Measurements from ENCODE around the gene CDK6.

CDK6 gene

GRCh38 chr7:92714767-92715166, 121.6 kb downstream of the CDK6 start:
- DNase-seq (ENCODE audit: low read depth, low spot score), result peak; percentile 87

DNA sequence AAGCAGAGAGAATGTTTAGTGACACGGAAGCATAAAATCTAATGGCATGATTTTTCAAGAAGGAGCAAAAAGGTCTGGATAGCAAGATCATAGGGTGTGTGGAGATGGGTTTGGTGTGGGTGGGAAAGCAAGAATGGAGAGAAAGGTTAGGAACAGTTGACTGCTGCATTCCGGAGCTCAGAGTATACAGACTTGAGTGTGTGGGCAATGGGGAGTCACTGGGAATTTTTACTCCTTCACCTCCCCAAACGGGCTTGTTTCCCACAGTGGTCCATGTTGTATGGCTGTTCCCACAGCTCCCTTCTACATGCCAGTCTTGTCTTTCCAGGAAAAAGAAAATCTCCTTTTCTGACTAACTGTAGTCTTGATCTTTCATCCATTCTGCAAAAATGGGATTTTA, 122.1 kb downstream of the CDK6 start:
- DNase-seq (ENCODE audit: low read depth, low spot score), result peak; percentile 53

- DNase-seq (ENCODE audit: low read depth, low spot score), result no peak
Measured at GRCh38 chr7:92709912-92710311, 126.5 kb downstream of the CDK6 start.

- DNase-seq (ENCODE audit: low read depth, low spot score), result no peak
Measured at GRCh38 chr7:92709150-92709549, 127.2 kb downstream of the CDK6 start.

DNA sequence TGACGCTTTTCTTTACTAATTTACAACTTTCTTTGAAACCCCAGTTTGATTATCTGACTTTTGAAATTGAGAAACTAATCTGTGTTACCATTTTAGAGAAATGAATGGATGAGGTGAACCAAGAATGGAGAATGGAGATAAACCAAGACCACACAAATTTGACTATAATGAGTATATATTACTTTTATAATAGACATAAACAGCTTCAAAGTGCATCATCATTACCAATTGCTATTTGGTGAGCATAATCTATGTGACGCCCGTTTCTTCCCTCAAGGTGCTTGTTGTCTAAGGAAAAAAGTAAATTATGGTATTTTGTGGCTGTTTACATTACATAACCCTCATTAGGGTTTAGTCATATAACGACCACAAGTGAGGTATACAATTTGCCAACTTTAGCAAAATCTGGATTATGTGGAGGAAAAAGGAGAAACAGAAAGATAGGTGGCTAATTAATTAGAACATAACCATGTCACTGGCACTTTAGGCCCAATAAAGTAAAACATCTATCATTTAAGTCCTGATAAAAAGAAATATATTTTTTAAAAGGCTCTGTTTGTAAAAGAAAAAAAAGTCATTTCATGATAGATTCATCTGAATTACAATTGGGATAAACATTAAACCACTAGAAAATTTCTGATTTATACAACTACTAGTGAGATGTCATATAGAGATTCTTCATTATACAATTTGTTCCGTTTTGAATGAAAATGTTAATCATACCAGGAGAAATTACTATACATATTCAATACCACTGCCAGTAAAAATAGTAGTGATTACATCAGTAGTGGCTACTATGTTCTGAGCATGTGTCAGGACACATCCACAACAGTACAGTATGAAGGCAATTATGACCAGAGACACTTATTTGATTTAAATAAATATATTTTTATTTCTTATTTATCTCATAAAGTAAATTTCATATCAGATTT, 128.0 kb downstream of the CDK6 start:
- no peak for DNase-seq (ENCODE audit: low read depth, low spot score)

DNA sequence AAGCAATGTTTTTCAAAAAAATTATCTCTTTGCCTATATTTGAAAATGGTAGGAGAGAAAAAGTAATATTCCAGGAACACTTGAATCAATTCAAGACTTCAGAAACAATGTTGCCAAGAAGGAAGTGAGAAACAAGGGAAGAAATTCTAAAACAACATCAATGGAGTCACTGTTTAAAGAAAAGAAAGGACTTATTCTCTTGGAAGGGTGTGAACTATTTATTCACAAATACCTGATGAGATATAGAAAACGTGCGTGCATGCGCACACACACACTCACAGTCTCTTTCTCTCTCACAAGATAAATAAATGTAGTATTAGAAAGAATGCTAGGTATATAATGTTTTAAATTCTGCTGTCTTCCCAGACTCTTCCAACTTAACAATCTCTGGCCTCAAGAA, 128.9 kb downstream of the CDK6 start:
- DNase-seq (ENCODE audit: low read depth, low spot score), result no peak

DNA sequence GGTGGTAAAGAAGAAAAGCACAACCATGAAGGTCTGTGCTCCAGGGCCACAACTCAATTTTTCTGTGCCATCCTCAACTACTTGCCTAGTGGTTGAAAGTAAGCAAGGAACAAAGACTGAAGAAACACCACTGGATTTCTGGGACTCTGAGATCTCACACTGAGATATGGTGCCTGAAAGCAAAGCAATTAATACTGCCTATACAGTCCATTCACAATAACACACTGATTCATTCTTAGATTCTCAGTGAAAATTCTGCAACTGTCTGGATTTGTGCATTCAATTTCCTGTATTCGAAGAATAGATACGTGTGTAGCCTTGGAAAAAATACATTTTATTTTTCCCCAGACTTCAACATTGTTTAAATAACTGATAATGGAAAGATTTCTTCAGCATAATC, 129.8 kb downstream of the CDK6 start:
- DNase-seq (ENCODE audit: low read depth, low spot score), result no peak

GRCh38 chr7:92705831-92706230, 130.5 kb downstream of the CDK6 start:
- DNase-seq (ENCODE audit: low read depth, low spot score), result no peak

DNA sequence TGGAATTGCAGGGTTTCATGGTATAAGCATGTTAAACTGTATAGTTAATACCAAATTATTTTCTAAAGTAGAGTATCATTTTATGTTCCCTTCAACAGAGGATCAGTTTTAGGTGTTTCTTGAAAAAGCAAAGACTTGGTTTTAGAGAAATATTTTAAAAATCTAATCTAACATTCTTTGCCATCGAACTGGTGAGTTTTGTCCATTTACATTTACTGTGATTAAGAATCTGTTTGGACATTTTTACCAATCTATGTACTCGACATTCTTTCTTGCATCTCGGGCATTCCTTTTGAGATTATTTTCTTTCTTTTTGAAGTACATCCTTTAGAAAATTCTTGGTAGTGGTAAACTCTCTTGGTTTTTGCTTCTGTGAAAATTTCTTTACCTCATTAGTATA, 131.5 kb downstream of the CDK6 start:
- no peak for DNase-seq (ENCODE audit: low read depth, low spot score)

GRCh38 chr7:92702535-92702934, 133.8 kb downstream of the CDK6 start:
- no peak for DNase-seq (ENCODE audit: low read depth, low spot score)

DNA sequence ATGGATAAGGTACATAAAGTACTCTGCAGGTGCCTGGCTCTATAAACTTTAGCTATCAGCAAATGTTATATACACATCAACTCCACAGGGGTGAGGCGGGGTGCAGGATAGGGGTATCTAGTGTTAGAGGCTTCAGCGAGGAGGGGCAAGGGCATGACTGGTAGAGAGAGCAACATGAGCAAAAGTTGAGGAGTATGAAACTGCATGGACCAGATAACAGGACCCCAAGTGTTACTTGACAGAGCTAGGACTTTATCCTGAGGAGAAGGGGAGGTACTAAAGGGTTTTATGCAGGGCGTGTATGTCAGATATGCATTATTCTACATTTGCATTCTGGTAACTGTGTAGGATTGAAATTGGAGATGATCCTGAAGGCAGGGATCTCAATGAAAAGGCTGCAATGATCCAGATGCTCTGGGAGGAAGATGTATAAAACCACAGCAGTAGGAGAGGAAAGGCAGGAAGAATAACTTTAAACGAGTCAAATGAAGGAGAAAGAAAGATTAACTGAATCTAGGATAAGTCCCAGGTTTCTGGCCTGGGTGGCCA, 136.3 kb downstream of the CDK6 start:
- DNase-seq (ENCODE audit: low read depth, low spot score), result no peak

DNA sequence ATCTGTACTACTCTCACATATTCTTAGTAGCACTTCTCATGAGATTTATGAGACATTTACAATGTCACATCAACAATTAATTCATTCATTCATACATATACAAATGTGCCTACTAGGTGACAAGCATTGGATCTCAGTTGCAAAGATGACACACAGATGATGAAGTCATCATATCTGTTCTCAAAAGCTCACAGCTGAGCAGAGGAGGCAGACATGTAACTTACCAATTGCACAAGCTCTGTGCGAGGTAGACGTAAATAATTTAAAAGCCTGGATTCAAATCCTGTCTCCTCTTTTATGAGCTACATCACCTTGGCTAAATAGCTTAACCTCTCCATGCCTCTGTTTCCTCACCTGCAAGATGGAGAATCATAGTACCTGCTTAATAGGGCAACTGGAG, 136.8 kb downstream of the CDK6 start:
- DNase-seq (ENCODE audit: low read depth, low spot score), result no peak

DNA sequence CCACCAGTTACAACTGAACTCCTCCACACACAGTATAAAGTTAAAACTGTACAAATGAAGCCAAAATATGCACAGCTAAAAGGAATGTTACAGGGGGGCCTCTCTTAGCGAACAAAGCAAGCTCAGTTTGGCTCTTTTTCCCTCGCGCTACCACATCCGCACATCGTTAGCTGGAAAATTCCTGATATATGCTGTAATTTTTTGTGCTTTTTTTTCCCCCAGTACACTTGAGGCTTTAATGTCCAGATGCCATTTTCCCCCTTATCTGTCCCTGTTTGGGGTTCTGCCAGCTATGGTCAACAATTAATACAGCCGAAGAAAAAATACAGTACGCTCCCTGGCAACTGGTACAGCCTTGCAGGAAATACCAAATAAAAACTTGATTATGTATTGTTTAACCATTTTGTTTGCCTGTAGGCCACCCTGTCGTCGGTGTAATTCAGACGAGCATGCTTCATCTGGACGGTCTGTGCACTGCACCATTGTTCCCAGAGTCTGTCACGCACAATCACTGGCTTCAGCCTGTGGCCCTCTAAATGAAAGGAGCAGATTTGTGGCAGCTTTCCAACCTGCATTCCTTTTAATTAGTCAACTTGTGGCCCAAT, 138.0 kb downstream of the CDK6 start:
- peak; percentile 96 for DNase-seq (ENCODE audit: low read depth, low spot score)

DNA sequence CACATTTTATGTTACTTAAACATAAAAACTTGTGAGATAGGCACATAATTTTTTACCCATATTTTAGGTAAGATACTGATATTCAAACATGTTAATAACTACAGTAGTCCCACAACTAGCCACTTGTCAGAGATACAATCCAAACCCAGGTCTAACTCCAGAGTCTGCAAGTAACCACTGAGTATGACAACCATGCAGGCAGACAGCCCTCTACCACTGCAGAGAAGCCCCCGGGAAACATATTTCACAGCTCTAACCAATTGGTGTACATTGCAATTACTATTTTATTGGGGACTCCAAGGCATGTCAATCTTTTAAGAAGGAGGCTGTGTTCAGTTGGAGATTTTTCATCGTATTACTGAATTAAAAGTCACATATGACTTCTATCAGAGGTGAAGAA, 139.0 kb downstream of the CDK6 start:
- peak; percentile 45 for DNase-seq (ENCODE audit: low read depth, low spot score)

GRCh38 chr7:92697012-92697411, 139.4 kb downstream of the CDK6 start:
- DNase-seq (ENCODE audit: low read depth, low spot score), result no peak

- no peak for DNase-seq (ENCODE audit: low read depth, low spot score)
Measured at GRCh38 chr7:92696584-92696983, 139.8 kb downstream of the CDK6 start.

DNA sequence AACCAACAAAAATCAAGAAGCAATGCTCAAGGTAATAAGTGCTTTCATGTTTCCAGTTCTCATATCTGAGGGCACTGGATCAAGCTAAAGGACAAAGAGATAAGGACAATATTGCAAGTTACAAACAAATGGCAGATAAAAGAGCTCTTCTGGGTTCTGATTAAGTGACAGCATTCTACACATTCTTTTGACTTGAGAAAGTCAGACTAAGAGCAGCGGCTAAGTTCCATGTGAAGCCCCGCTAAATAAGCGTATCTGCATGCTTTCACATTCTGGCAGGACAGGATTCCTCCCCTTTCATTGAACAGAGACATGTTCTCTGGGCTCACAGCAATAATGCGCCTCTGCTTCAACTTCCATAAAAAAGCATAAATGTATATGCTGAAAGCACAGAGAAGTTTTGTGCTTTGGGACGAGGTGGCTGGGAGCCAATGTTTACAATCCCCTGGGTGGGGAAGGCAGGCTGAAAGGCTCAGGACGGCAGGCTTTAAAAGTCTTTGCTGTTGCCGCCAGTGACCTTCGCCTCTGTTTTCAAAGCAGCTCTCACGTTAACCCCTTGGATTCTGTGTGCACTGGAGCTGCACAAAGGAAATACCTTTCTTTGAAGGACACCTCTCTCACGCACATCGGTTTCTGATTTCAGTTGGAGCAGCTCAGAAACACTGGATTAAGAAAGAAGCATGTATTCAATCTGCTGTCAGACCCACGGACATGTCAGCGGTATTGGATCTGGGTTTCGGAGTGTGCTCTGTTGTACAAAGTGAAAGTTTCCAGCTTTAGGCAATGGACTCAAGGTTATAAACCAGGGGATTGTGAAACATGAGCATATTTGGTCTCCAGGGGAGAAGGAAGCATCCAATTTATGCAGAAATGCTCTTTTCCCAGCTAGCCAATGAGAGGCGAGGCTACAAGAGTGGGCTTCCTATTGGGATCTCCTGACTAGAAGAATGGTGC, 140.8 kb downstream of the CDK6 start:
- DNase-seq (ENCODE audit: low read depth, low spot score), result peak; percentile 92

DNA sequence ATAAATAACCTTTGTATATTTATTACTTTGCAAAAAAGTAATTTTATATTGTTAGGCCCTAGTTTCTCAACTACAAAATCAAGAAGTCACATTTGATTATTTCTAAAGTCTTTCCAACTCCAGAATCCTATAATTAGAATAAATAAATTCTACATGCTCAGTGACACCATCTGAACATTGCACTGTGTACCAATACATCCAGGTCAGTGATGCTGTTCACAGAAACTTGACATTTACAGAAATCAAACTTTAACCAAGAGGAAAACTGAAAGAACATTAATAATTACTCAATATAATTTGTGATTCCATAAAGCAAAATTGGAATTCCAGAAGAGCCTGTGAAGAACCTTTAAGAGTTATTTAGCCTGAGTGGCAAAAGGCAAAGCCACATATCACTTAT, 142.2 kb downstream of the CDK6 start:
- DNase-seq (ENCODE audit: low read depth, low spot score), result no peak

- DNase-seq (ENCODE audit: low read depth, low spot score), result no peak
Measured at GRCh38 chr7:92693519-92693918, 142.9 kb downstream of the CDK6 start.

GRCh38 chr7:92691578-92691977, 144.8 kb downstream of the CDK6 start:
- DNase-seq (ENCODE audit: low read depth, low spot score), result peak; percentile 45

GRCh38 chr7:92685136-92686042, 151.0 kb downstream of the CDK6 start:
- no peak for DNase-seq (ENCODE audit: low read depth, low spot score)

Measured in astrocyte of the hippocampus (primary cell).